Measurements from ENCODE around the gene CTAGE9.
"Not testable (repeated sequence)": the region's sequence is repeated elsewhere in the genome, so short reads cannot be mapped to it uniquely, and the experiment has no call there.

The CTAGE9 gene

DNA sequence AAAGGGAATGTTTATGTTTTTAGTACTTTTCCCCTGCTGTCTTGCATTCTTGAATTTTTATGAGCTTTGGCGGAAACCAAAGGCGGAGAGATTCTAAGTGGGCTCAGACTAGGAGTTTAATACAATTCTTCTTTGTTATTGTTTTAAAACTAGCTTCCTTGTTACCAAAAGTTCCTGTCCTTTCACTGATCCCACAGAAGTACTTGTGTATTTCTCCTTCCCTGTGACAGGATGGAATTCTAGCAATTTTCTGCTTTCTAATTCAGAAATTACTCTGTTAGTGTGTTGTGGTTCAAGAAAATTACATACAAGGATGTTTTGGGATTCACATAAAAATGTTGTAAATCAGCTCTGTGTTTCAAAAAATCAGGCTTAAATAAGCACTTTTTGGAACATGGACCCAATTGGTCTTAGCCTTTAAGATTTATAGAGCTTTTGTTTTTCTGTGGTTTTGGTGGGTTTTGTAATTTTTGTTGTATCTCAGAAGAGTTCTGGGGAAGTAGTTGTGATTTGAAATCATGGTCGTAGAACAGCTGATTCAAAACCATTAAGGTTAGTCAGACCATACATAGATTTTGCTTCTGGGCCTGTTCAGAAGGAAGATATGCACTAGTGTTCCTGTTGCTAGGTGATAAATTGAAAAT is 17.6 kb upstream of the CTAGE9 start:
- DNase-seq = no peak

DNA sequence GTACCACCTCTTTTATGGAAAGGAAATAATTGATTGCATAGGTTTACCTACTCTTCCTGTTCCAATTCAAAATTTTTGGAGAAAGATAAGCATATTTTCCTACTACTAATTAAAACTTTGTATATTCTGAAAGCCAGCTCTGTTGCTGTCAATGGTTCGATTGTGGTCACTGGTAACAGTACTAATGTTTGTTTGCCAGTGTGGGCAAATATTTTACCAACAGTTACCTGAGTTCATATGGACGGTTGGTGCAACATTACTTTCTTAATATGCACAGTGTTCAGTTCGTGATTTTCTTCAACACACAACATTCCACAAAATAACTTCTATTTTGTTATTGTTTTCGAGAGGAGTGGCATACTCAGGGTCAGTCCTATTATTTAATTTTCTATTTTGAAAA is 17.1 kb upstream of the CTAGE9 start:
- no peak for DNase-seq

DNA sequence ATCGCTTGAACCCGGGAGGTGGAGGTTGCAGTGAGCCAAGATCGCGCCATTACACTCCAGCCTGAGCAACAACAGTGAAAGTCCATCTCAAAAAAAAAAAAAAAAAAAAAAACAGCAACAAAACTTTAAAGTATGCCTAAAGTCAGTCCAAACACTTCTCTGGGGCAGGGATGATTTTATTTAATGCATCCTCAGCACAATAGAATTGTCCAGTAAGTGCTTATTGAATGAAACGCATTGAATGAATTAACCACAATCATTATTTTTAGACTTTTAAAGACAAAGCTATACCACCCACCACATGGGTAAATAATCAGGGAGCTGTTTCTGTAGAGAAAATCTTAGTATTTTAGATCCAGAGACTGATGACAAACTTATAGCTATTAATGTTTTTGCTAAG is 16.6 kb upstream of the CTAGE9 start:
- no peak for DNase-seq

DNA sequence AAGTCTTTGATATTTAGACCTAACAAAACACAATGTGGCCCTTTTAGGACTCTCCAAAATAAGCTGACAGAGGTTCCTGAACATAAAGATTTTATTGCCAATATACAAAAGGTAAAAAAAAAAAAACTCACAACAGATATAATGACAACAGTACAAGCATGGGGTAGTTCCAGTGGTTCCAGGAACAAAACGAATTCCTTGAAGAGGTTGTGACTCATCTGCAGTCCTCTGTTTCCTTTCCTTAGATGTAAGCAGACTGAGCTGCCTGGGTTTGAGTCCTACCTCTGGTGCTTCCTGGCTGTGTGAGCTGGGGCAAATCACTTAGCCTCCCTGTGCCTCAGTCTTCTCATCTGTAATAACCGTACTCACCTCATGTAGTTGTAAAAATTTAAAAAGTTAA is 13.3 kb upstream of the CTAGE9 start:
- no peak for DNase-seq

DNA sequence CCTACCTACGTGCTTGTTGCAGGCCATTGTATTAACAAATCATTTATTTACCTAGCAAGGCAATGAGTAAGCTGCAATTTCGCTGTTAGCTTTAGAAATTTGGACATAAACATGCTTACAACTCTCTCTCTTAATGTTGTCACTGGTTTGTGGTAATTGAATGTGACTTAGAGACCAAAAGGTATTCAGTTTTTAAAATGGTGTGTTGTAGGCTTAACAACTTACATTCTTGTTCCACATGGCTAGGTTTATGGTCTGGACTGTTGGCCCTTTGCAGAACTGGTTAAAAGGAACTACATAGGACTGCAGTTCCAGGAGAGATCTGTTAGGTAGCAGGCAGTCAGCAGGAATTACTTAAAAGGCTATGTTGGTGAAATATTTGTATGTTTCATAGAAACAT is 10.3 kb upstream of the CTAGE9 start:
- no peak for DNase-seq

DNA sequence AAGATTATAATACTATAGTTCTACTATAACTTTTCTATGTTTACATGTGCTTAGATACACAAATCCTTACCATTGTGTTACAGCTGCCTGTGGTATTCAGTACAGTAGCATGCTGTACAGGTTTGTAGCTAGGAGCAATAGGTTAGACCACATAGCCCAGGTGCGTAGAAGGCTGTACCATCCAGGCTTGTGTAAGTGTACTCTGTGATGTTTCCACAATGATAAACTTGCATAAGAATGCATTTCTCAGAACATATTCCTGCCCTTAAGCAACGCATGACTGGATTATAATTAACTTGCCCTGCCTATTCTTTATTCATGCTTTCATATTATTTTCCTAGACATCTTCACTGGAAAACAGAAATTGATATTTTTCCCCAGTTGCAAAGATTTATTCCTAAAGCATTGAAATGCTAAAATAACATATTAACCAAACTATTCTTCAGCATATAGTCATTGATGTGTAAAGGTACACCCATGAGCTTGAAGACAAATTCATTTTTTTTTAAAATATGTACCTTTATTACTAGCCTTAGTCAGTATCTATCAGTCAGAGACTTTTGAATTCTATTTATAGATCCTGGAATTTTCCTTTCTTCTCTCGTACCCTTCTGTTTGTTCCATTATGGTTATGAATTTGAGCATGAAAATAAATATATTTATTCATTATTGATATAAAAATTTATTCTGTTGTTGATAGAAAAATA is 7.2 kb upstream of the CTAGE9 start:
- no peak for DNase-seq

DNA sequence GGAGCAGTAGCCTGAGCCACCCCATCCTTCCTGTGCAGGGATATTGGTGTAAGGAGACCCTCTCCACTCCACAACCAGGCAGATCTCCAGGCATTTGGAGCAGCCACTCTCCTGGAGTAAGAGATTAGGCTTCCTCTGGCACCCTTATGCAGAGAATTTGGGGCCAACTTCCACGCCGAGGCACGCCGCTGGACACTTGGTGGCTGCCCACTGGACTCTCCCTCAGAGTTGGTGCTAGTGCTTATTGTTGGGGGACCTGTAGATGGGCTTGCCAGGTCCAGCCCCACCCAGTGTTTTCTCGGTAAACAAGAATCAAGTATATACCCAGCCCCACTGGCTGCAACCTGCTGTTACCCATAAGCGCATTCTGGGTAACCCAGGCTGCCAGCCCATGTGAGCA is 4.8 kb upstream of the CTAGE9 start:
- not testable (repeated sequence) for DNase-seq

DNA sequence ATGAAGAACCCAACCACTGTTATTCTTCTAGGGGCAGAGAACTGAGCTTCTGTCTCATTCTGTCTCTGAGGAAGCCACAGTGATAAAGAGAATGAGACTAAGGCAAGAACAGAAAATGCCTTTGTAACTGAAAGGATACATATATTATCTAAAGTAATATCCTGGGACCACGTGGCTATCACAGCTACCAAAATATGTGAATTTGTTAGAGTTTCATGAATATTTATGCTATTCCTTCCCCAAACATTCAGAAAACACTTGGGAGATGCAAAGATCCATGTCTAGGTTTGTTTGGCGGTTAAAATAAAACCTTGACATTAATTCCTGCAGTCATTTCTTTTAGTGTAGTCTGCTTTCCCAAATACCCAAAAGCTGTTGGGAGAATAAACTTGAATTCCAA is 6.9 kb downstream of the CTAGE9 start:
- DNase-seq = not testable (repeated sequence)

DNA sequence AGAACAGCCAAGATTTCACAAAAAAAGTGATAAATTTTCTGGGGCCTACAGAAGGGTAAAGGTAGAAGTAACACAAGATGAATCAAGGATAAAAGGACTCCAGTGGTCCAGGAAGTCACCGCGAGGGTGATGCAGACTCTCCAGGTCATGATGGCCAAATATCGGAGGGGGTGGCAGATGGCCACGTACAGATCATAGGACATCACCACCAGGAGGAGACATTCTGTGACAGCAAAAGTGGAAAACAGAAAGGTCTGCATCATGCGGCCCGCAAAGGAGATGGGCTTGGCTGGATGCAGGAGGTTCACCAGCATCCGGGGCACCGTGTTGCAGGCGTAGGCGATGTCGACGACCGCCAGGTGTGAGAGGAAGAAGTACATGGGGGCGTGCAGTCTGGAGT is 10.0 kb downstream of the CTAGE9 start:
- DNase-seq = not testable (repeated sequence)

DNA sequence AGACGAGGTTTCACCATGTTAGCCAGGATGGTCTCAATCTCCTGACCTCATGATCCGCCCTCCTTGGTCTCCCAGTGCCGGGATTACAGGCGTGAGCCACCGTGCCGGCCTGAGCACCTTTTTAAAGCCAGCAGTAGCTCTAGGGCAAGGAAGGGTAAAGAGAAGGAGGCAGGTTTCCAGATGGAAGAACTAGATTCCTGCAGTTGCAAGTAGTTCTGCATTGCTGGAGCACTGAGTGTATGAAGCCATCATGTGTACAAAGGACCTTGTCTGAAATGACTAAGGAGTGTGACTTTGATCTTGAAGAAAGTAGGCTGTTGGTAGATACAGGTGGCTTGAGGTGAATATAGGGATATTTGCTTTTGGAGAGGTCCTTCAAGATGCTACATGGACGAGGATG is 13.9 kb downstream of the CTAGE9 start:
- no peak for DNase-seq

DNA sequence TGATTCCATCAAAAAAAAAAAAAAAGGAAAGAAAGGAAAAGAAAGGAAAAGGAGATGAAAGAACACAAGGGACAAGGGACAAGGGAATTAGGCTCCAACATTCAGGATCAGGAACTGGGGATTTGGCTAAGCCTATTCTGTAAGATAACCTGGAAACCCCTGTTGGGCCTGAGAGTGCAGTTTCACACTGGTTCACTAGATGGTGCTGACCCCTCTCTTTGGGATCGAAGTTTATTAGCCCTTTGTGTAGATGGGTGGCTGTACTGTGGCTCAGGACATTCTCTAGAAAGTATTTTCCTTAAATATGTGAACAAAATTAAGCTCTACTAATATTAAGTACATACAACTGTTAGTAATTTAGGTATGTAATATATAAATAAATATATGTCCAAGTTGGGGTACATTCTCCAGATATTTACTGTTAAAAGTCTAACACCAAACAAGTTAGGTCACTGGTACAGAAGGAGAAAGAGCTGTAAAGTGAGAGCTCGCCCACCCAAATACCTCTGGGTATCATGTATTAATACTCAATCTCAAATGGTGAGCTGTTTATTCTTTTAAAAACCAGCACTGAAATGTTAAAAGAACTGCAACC is 15.9 kb downstream of the CTAGE9 start:
- DNase-seq = peak; percentile 28

DNA sequence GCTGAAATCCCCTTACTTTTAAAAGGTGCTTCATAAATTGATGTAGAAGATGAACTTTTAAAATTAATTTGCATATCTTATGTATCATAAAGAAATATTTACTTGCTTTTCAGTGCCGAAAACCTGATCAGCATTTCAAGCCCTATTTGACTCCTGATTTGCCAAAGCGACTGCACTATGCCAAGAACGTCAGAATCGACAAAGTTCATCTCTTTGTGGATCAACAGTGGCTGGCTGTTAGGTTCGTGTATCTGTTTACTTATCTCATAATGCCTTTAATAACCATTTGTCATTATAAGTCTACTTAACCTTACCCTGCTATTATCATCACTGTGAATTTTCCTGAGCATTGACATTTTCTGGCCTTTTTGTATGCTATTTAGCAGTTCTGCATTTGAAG is 17.4 kb downstream of the CTAGE9 start:
- DNase-seq = no peak

DNA sequence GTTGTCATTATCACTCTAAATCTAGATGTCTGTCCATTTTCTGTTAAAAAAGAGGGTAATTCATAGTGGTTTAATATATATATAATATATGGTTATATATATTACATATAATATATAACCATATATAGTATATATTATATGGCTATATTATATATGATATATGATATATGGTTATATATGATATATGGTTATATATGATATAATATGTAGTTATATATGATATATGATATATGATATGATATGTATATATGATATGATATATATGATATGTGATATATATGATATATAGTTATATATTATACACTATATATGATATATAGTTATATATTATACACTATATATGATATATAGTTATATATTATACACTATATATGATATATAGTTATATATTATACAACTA is 18.2 kb downstream of the CTAGE9 start:
- no peak for DNase-seq

DNA sequence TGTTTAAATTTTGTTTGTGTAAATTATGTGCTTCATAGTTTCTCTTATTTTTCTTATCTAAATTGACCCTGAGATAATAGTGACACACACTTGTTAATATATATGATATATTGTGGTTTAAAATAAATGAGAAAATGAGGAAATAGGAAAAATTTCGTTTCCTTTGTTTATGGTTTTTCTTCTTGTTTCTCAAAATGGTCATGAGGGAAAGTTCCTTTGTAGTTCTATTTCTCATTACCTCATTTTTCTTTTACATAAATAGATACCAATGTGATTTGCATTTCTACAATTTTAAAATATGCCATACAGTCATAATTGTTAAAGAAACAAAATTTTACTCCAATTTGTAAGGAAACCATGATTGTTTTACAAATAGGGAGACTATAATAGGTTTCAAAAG is 18.8 kb downstream of the CTAGE9 start:
- no peak for DNase-seq

DNA sequence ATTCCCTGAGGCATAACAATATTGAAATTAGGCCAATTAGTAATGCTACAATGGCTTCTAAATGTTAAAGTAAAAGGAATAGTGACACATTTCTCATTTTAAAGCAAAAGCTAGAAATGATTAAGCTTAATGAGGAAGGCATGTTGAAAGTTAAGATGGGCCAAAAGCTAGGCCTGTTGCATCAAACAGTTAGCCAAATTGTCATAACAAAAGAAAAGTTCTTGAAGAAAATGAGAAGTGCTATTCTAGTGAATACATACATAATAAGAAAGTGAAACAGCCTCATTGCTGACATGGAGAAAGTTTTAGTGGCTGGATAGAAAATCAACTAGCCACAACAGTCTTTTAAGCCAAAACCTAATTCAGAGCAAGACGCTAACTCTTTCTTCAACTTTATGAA is 22.5 kb downstream of the CTAGE9 start:
- DNase-seq = no peak

DNA sequence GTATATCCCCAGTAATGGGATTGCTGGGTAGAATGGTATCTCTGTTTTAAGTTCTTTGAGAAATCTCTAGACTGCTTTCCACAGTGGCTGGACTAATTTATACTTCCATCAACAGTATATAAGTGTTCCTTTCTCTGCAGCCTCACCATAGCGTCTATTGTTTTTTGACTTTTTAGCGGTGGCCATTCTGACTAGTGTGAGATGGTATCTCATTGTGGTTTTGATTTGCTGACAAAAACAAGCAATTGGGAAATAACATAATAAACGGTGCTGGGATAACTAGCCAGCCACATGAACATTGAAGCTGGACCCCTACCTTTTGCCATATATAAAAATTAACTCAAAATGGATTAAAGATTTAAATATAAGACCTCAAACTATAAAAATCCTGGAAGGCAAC is 23.8 kb downstream of the CTAGE9 start:
- no peak for DNase-seq

DNA sequence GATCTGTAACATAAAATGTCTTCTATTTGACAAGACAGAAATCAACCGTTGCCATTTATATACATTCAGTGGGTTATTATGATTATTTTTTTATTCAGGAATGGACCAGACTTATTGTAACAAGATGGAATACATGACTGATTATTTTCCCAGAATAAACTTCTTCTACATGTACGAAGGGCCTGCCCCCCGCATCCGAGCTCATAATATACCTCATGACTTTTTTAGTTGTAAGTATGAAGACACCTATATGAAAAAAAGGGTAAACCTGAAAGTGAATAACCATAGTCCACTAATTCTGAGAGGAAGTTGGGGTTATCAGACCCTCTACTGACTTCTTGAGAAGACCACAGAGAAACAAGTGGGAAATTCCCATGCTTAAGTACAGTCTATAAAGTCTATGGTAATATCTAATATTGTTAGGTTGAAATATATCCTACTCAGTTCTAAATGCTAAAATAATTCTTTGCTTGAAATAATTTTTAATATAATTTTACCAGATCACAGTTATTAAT is 25.5 kb downstream of the CTAGE9 start:
- no peak for DNase-seq

DNA sequence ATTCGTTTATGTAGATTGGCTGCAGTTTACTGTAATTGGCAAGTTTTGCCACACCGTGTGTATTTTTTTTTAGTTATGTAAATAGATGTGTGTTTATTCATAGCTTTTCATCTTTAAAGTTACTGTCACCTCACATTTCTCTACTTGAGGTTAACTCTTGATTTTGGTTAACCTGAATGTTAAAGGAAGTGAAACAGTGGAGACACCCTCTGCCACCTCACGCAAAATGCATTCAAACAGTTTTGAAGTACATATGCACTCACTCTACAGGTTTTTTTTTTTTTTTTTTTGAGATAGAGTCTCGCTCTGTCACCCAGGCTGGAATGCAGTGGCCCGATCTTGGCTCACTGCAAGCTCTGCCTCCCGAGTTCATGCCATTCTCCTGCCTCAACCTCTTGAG is 27.3 kb downstream of the CTAGE9 start:
- no peak for DNase-seq

DNA sequence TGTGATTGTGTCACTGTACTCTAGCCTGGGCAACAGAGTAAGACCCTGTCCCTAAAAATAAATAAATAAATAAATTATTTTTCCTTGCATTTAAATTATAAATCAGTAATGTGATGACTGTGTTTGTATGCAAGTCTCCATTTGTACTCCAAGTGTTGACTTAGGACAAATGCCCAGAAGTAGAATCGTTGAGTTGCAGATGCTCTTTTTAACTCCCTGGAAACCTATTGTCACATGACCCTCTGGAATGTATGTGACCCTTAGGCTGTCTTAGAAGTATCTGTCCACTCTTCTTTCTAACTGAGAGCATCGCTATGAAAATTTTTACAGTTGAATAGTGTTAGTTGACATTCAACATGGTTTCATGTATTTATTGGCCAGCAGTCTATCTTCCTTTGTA is 28.4 kb downstream of the CTAGE9 start:
- no peak for DNase-seq

DNA sequence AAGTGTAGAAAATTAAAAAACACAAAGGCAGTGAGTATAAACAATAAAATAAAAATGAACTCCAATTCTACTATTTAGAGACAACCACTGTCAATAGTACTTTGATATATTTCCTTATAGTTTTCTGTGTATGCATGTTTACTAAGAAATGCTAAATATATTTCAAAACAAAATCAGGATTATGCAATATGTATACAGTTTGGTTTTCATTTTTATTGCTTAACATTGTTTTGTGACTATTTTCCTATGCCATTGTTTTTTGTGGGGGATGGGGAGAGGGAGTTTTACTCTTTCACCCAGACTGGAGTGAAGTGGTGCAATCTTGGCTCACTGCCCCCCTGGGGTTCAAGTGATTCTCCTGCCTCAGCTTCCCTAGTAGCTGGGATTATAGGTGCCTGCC is 29.2 kb downstream of the CTAGE9 start:
- DNase-seq = no peak

DNA sequence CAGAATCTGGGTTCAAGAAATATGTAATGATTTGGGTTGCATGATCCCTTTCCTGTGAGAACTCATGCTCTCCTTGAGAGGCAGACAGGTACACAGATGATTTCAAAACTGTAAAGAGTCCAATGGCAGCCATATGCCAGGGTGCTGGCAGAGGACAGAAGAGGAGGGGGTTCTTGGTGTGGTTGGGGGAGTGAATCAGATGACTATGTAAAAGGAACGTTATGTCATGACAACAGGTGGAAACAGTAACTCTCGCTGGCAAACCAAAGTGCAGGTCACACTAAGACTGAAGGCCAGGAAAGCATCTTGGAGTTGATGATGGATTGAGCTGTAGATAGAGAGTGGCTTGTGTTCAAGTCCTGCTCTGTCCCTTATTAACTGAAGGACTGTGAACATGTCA is 29.9 kb downstream of the CTAGE9 start:
- DNase-seq = no peak

DNA sequence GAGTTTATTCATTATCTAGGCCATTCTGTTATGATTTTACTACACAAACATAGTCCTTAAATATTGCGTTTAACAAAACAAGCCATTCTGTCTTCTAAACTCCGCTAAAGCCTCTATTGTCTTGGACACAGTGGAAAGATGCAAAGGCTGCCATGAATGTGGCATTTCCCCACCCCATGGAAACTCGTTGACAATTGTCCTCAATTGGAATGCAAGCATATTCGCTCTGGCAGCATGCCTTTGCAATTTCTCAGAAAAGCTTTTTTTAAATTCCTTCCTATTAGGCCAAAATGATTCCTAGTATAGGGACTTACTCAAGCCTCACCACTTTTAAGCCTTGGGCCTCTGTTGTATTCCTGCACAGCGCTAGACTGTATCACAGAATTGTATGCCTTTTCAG is 32.4 kb downstream of the CTAGE9 start:
- DNase-seq = no peak

DNA sequence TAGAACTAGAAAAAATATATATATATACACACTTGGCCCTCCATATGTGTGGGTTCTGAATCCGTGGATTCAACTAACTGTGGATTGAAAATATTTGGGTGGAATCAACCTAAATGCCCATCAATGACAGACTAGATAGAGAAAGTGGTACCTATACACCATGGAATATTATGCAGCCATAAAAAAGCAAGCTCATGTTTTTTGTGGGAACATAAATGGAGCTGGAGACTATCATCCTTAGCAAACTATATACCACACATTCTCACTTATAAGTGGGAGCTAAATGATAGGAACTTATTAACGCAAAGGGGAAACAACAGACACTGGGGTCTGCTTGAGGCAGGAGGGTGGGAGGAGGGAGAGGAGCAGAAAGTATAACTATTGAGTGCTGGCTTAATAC is 37.6 kb downstream of the CTAGE9 start:
- no peak for DNase-seq

DNA sequence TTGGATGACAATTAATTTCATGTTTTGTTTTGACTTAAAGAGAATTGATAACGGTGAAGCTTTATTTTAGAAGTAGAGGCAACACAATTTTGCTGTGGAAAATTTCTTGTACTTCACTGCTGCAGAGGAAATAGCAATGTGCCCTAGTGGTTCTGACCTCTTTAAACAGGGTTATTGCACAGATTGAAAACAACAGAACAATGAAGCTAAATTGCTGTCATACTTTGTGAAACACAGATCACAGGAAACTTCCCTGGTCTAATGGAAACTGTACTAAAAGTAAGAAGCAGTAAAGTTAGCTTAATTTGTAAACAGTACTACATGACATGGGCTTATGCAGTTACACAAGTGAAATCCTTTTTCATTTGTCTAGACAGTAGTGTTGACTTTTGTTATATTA is 40.9 kb downstream of the CTAGE9 start:
- DNase-seq = no peak

Data from T1000 (cell line).